ENCODE results near the gene HIC1. TPM values are rescaled to one million over a fixed set of nuclear protein-coding genes. Genes with fewer than 3 reads are reported as not detected.

Gene HIC1
- total and polyA plus RNA-seq, 2 experiments from 2014 or later, result 0.17 to 0.26 TPM

- Mint-ChIP-seq H3K4me1 (peaks cover 45% of the 10 kb centered on the region), H3K27me3 (ENCODE audit: insufficient read depth, low read depth, poor library complexity) (peaks cover 25% of the 10 kb centered on the region), H3K4me3 (no peak overlapping the region), H3K27ac (no peak overlapping the region), H3K36me3 (ENCODE audit: low read depth) (peaks cover 10% of the 10 kb centered on the region), H3K9me3 (no peaks in the 10 kb centered on the region)
- TF ChIP-seq ZNF114 (CRISPR knock-in tag; IDR thresholded peaks at IDR 0.05), result no peak
- TF ChIP-seq JUNB (IDR thresholded peaks at IDR 0.05; ENCODE audit: unreplicated experiment), result no peak
- TF ChIP-seq ZNF331 (CRISPR knock-in tag; IDR thresholded peaks at IDR 0.05; ENCODE audit: low read depth), result no peak
- no peak for TF ChIP-seq REST (IDR thresholded peaks at IDR 0.05; ENCODE audit: unreplicated experiment)
- no peak for TF ChIP-seq EZH2phosphoT487 (IDR thresholded peaks at IDR 0.05; ENCODE audit: unreplicated experiment)
- no peak for TF ChIP-seq STAT1 (IDR thresholded peaks at IDR 0.05; ENCODE audit: unreplicated experiment)
- no peak for TF ChIP-seq CREB1 (CRISPR knock-in tag; IDR thresholded peaks at IDR 0.05; ENCODE audit: low read depth)
- TF ChIP-seq ZNF462 (CRISPR knock-in tag; IDR thresholded peaks at IDR 0.05), result no peak
- no peak overlapping the region for H3K4me2 ChIP-seq
- H3F3A ChIP-seq (replicated peaks; ENCODE audit: low read depth), result no peaks in the 10 kb centered on the region; the same call in 1 of the 2 replicates
- no peak for DNase-seq (ENCODE audit: low spot score)
- H3K4me1 ChIP-seq (ENCODE audit: insufficient read depth), result peaks cover 18% of the 10 kb centered on the region
- H4K20me1 ChIP-seq (replicated peaks; ENCODE audit: insufficient read depth), result no peaks in the 10 kb centered on the region; the same call in none of the 2 replicates
- no peak for ATAC-seq
- no peaks in the 10 kb centered on the region for H3K9me2 ChIP-seq (ENCODE audit: insufficient read depth)
- no peak overlapping the region for H2AFZ ChIP-seq
- H3K36me3 ChIP-seq (ENCODE audit: insufficient read depth), result no peaks in the 10 kb centered on the region
- no peak overlapping the region for H3K4me3 ChIP-seq
- no peaks in the 10 kb centered on the region for H3K27me3 ChIP-seq (ENCODE audit: insufficient read depth)
- H3K79me2 ChIP-seq (replicated peaks; ENCODE audit: insufficient read depth), result no peaks in the 10 kb centered on the region
- H3K27ac ChIP-seq (ENCODE audit: low read depth), result no peak overlapping the region
Observed at GRCh38 chr17:2068031-2068518, 13.2 kb downstream of the HIC1 start.

All from GM23338 (cell line).